ENCODE data around the gene PTBP1.
A peak's percentile ranks its signal among the peaks of the same experiment; 100 is the strongest.
"Not testable (repeated sequence)": the region's sequence is repeated elsewhere in the genome, so short reads cannot be mapped to it uniquely, and the experiment has no call there.

Gene PTBP1

DNA sequence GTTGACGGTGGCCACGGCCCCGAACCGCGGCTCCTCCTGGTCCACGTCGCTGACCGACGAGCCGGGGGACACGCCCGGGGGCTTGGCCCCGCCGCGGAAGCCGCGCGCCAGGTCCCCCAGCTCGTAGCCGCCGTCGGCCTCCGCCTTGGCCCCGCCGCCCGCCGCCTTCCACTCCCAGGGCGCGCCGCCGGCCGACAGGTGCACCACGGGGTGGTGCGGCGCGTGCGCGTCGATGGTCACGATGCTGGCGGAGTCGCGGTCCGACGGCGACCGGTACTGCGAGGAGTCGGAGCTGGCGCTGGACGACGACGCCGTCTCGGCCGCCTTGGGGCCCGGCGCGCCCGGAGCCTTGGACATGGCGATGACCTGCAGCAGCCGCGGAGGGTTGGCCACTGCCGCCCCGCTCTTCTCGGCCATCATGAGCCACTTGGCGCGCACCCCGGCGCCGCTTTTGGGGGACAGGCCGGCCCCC, 15.5 kb downstream of the PTBP1 start:
- DNase-seq (ENCODE audit: insufficient read length, low spot score) = peak; percentile 19
- TF ChIP-seq PAX5 (IDR thresholded peaks at IDR 0.05; ENCODE audit: insufficient read depth, low read length, severe bottlenecking) = no peak
- TF ChIP-seq POLR2A (IDR thresholded peaks at IDR 0.05; ENCODE audit: low read depth, low read length) = peak; percentile 30; the same call in 1 of the 2 replicates
- no peak for FAIRE-seq

DNA sequence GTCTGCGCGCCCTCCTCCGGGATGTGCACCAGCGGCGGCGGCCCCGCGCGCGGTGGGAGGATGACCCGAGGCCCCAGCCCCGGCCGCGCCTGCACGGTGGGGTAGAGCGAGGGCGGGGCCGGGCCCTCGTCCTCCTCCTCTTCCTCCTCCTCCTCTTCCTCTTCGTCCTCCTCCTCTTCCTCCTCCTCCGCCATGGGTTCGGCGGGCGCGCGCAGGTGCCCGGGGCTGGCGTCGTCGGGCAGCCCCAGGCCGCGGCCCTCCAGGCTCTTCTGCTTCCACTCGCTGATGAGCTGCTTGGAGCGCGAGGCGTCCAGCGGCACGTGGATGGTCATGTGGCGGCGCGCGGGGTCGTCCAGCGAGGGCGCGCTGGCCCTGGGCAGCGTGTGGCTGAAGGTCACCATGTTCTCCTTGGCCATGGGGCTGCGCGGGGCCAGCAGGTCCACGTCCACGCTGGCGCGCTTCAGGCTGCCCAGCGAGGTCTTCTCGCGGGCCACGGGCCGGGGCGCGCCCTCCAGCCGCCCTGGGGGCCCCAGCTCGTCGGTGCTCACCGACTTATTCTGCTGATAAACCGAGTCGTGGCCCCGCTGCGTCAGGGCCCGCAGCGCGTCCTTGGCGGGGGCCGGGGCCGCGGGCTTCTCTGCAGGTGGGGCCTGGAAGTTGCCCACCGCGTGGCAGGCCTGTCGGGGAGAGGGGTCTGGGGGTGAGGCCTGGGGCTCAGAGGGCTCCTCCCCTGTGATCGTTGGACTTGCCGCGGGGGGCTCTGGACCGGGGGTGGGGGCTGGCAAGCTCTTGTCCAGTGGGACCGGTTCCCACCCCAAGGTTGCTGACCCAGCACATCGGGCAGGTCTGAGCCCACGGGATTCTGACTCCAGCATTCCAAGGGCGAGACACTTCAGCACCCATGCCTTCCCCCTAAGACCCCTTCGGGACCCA, 16.2 kb downstream of the PTBP1 start:
- TF ChIP-seq POLR2AphosphoS5 (IDR thresholded peaks at IDR 0.05; ENCODE audit: low read depth, low read length) = no peak; the same call in none of the 2 replicates
- no peak for TF ChIP-seq PAX5 (IDR thresholded peaks at IDR 0.05; ENCODE audit: insufficient read depth, low read length, severe bottlenecking)
- no peak for TF ChIP-seq POU2F2 (IDR thresholded peaks at IDR 0.05; ENCODE audit: low read depth, low read length)
- TF ChIP-seq SPI1 (IDR thresholded peaks at IDR 0.05; ENCODE audit: low read depth, low read length) = no peak
- TF ChIP-seq POLR2A (IDR thresholded peaks at IDR 0.05; ENCODE audit: low read depth, low read length) = no peak; the same call in 1 of the 2 replicates
- no peak for TF ChIP-seq TAF1 (IDR thresholded peaks at IDR 0.05; ENCODE audit: low read depth, low read length)
- FAIRE-seq = no peak
- peak; percentile 32 for DNase-seq (ENCODE audit: insufficient read length, low spot score)

DNA sequence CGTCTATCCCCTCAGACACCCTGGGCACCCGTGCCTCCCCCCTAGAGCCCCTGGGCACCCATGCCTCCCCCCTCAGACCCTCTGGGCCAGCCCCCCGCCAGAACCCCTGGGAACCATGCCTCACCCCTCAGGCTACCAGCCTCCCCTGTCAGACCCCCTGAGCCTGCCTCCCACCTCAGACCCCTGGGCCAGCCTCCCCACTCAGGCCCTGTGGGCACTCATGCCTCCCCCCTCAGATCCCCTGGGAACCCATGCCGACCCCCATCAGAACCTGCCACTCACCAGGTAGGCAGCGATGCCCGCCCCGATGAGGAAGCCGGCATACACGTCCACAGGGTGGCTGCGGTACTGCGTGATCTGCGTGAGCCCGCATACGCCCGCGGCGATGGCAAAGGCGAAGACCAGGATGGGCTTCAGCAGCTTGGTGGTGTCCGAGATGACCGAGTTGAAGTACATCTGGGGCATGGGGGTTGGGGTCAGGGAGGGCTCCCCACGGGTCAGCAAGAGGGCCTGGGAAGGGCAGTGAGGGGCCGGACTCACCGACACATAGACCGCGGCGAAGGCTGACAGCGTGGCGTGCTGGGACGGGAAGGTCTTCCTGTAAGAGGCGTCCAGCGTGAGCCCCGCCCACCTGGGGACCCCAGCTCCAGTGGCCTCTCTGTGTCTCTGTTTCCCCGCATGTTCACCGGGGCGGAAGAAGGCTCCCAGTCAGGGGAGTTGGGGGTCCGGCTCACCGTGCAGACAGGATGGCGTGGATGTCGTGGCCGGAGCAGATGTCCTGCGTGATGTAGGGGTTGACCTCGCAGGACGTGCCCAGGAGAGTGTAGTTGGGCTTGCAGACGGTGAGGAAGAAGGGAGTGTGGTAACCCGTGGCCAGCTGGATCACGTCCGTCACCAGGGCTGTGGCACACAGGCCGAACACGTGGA, 17.2 kb downstream of the PTBP1 start:
- TF ChIP-seq POU2F2 (IDR thresholded peaks at IDR 0.05; ENCODE audit: low read depth, low read length) = 0 out of 2 replicates have a peak, but pooled peaks have one; percentile 8
- peak; percentile 95 for TF ChIP-seq POLR2AphosphoS5 (IDR thresholded peaks at IDR 0.05; ENCODE audit: low read depth, low read length)
- no peak for TF ChIP-seq PAX5 (IDR thresholded peaks at IDR 0.05; ENCODE audit: insufficient read depth, low read length, severe bottlenecking)
- TF ChIP-seq TAF1 (IDR thresholded peaks at IDR 0.05; ENCODE audit: low read depth, low read length) = peak; percentile 37; the same call in 1 of the 2 replicates
- peak; percentile 52; the same call in 1 of the 2 replicates for TF ChIP-seq POLR2A (IDR thresholded peaks at IDR 0.05; ENCODE audit: low read depth, low read length)
- FAIRE-seq = no peak
- peak; percentile 47 for DNase-seq (ENCODE audit: insufficient read length, low spot score)

DNA sequence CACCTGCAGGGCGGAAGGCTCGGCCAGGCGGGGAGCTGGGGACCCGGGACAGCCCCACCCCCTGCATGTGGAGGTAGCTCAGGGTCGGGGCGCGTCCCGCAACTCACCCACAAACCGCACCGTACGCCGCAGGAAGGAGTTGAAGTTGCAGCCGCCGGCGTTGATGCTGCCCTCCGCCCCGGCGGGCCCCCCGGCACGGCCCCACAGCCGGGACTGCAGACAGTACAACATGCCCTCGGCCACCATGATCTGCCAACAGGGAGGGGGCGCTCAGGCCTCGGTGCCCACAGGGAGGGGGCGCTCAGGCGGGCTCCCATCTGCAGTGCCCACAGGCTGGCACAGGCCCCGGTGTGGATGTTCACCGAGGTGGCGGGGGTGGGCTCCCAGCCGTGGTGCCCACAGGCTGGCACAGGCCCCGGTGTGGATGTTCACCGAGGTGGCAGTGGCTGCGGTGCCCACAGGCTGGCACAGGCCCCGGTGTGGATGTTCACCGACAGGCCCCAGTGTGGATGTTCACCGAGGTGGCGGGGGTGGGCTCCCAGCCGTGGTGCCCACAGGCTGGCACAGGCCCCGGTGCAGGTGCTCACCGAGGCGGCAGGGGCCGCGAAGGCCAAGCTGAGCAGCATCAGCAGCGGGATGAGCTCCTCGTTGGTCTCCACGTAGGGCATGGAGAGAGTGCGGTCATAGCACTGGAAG, 18.0 kb downstream of the PTBP1 start:
- TF ChIP-seq POLR2AphosphoS5 (IDR thresholded peaks at IDR 0.05; ENCODE audit: low read depth, low read length) (no peak; the same call in none of the 2 replicates), POLR2A (IDR thresholded peaks at IDR 0.05; ENCODE audit: low read depth, low read length) (peak; percentile 0; the same call in 1 of the 2 replicates)
- peak; percentile 35 for DNase-seq (ENCODE audit: insufficient read length, low spot score)
- FAIRE-seq = no peak

DNA sequence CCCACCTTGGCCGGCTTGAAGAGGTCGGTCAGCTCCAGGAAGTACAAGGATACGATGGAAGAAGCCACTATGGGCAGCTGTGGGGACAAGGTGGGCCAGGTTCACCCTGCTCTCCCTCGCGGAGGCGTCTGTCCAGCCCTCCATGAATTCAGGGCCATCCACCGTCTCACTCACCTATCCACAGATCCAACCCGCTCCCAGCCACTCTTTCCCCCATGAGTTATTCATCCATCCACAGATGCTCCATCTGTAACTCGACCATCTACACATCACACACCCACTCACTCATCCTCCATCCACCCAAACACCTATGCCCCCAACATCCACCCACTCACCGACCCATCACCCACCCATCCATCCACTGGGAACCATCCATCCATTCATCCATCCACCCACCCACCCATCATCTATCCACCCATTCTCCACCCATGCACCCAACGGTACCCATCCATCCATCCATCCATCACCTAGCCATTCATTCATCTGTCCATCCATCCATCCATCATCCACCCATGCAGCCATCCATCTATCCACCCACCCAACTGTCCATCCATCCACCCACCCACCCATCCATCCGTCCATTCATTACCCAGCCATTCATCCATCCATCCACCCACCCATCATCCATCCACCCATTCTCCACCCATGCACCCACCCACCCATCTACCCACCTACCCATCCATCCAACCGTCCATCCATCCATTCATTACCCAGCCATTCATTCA, 18.7 kb downstream of the PTBP1 start:
- peak; percentile 41 for FAIRE-seq
- TF ChIP-seq TAF1 (IDR thresholded peaks at IDR 0.05; ENCODE audit: low read depth, low read length) = no peak
- TF ChIP-seq POU2F2 (IDR thresholded peaks at IDR 0.05; ENCODE audit: low read depth, low read length) = 0 out of 2 replicates have a peak, but pooled peaks have one; percentile 21
- no peak for TF ChIP-seq SPI1 (IDR thresholded peaks at IDR 0.05; ENCODE audit: low read depth, low read length)
- no peak for TF ChIP-seq PAX5 (IDR thresholded peaks at IDR 0.05; ENCODE audit: insufficient read depth, low read length, severe bottlenecking)
- TF ChIP-seq POLR2A (IDR thresholded peaks at IDR 0.05; ENCODE audit: low read depth, low read length) = peak; percentile 86
- peak; percentile 89 for TF ChIP-seq POLR2AphosphoS5 (IDR thresholded peaks at IDR 0.05; ENCODE audit: low read depth, low read length)
- DNase-seq (ENCODE audit: insufficient read length, low spot score) = no peak

DNA sequence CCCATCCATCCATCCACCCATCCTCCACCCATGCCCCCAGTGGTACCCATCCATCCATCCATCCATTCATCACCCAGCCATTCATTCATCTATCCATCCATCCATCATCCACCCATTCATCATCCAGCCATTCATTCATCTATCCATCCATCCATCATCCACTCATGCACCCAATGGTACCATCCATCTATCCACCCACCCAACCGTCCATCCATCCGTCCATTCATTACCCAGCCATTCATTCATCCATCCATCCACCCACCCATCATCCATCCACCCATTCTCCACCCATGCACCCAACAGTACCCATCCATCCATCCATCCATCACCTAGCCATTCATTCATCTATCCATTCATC, 19.2 kb downstream of the PTBP1 start:
- no peak for DNase-seq (ENCODE audit: insufficient read length, low spot score)
- FAIRE-seq = peak; percentile 57
- no peak for TF ChIP-seq TAF1 (IDR thresholded peaks at IDR 0.05; ENCODE audit: low read depth, low read length)
- TF ChIP-seq SPI1 (IDR thresholded peaks at IDR 0.05; ENCODE audit: low read depth, low read length) = no peak
- TF ChIP-seq POLR2A (IDR thresholded peaks at IDR 0.05; ENCODE audit: low read depth, low read length) = no peak
- TF ChIP-seq POU2F2 (IDR thresholded peaks at IDR 0.05; ENCODE audit: low read depth, low read length) = no peak
- no peak for TF ChIP-seq PAX5 (IDR thresholded peaks at IDR 0.05; ENCODE audit: insufficient read depth, low read length, severe bottlenecking)
- no peak for TF ChIP-seq POLR2AphosphoS5 (IDR thresholded peaks at IDR 0.05; ENCODE audit: low read depth, low read length)

DNA sequence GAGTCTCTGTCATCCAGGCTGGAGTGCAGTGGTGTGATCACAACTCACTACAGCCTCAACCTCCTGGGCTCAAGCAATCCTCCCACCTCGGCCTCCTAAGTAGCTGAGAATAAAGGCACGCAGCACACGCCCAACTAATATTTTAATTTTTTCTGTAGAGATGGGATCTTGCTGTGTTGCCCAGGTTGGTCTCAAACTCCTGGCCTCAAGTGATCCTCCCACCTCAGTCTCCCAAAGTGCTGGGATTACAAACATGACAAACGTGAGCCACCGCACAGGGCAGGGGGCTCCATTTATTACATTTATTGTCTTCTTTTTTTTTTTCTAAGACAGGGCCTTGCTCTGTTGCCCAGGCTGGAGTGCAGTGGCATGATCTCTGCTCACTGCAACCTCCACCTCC, 23.0 kb downstream of the PTBP1 start:
- DNase-seq (ENCODE audit: insufficient read length, low spot score); FAIRE-seq: not testable (repeated sequence)

DNA sequence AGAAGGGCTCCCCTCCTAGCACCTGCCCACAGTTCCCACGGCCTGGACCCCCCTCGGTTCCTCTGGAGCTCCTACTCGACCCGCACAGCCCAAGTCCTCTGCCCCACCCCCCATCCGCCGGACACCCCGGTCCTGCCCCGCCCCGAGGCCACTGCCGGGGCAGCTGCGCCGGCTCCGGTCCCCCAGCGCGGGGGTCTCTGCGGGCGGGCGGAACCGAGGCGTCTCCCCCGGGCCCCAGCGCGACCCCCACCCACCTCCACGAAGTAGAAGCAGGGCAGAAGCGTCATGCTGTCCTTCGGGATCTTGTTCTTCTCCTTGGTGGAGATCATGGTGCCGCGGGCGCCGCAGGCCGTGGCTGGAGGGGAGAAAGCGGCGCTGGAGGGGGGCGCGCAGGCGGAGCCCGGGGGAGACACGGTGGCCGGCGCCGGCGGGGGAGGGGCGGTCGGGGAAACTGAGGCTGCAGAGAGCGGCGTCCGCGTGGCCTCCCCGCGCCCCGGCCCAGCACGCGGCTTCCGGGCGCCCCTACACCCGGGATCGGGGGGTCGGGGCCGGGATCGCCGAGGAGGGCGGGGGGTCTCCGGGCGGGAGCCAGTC, 24.1 kb downstream of the PTBP1 start:
- no peak for FAIRE-seq
- DNase-seq (ENCODE audit: insufficient read length, low spot score) = no peak
- TF ChIP-seq POLR2A (IDR thresholded peaks at IDR 0.05; ENCODE audit: low read depth, low read length) (no peak), POU2F2 (IDR thresholded peaks at IDR 0.05; ENCODE audit: low read depth, low read length) (no peak), SPI1 (IDR thresholded peaks at IDR 0.05; ENCODE audit: low read depth, low read length) (no peak), POLR2AphosphoS5 (IDR thresholded peaks at IDR 0.05; ENCODE audit: low read depth, low read length) (no peak), TAF1 (IDR thresholded peaks at IDR 0.05; ENCODE audit: low read depth, low read length) (no peak), PAX5 (IDR thresholded peaks at IDR 0.05; ENCODE audit: insufficient read depth, low read length, severe bottlenecking) (no peak)
